Panc1 (cell line): Measurements from ENCODE around the gene HEG1. TPM values are rescaled to one million over a fixed set of nuclear protein-coding genes. Genes with fewer than 3 reads are reported as not detected.

Experiments used
- ATAC-seq: fragments of 200-7000 bp; cut with Tn5 transposase; 2 replicates; pipeline ENCODE4 v1.9.1; 2020; ENCODE audit warnings: mild to moderate bottlenecking, moderate library complexity
- BruUV-seq: library from RNA; stranded (reverse); fragments of 400-500 nt; replicated peaks from 2 replicates; lab custom pipeline; 2021; lab: Mats Ljungman, UMichigan
- CTCF ChIA-PET: fragments of 300-600 bp; sonication (Branson Sonifier 250); formaldehyde crosslinking; loops from one replicate; lab custom pipeline; 2022; ENCODE audit warnings: antibody characterized with exemption; lab: Charles Lee
- POLR2A ChIA-PET: fragments of 300-600 bp; sonication (Branson Sonifier 250); formaldehyde crosslinking; loops from one replicate; lab custom pipeline; 2022; ENCODE audit warnings: antibody characterized with exemption; lab: Charles Lee
- DNase-seq: peaks from one replicate; pipeline ENCODE4 v3.0.0-alpha.2; 2010; ENCODE audit warnings: low read depth, low spot score
- H3K27ac ChIP-seq: 2 replicates; pipeline ENCODE4 v1.5.1; 2011; ENCODE audit warnings: mild to moderate bottlenecking, low read length, inconsistent platforms
- H3K27me3 ChIP-seq: fragments of 200-500 bp; sonication (Bioruptor generic); 2 replicates; pipeline ENCODE4 v1.6.0; 2014; ENCODE audit warnings: low read length, inconsistent platforms; ENCODE audit not compliant: control insufficient read depth, insufficient read depth
- H3K36me3 ChIP-seq: fragments of 200-500 bp; sonication (Bioruptor generic); 2 replicates; pipeline ENCODE4 v1.5.1; 2014; ENCODE audit warnings: inconsistent platforms, mild to moderate bottlenecking, low read length, moderate library complexity; ENCODE audit not compliant: control insufficient read depth, insufficient read depth
- H3K4me1 ChIP-seq: 2 replicates; pipeline ENCODE4 v1.5.1; 2011; ENCODE audit warnings: inconsistent platforms, mild to moderate bottlenecking, low read length, moderate library complexity; ENCODE audit not compliant: control insufficient read depth, insufficient read depth
- H3K4me3 ChIP-seq, 2 experiments: 2 replicates each; pipeline ENCODE4 v1.5.1; 2011 to 2012; ENCODE audit warnings: low read depth in 2 of 2, low read length in 2 of 2, mild to moderate bottlenecking in 2 of 2, inconsistent platforms in 1 of 2, moderate library complexity in 1 of 2
- H3K9me3 ChIP-seq: fragments of 200-500 bp; sonication (Bioruptor generic); 2 replicates; pipeline ENCODE4 v1.5.1; 2014; ENCODE audit warnings: low read depth, mild to moderate bottlenecking, inconsistent platforms, low read length, moderate library complexity; ENCODE audit not compliant: control insufficient read depth, insufficient read depth
- CTCF ChIP-seq: fragments of 450-650 bp; IDR thresholded peaks from 2 replicates; pipeline ENCODE4 v1.5.1; 2017; ENCODE audit warnings: mild to moderate bottlenecking
- POLR2AphosphoS5 ChIP-seq: IDR thresholded peaks from 2 replicates; pipeline ENCODE4 v1.6.1; 2012; ENCODE audit warnings: mild to moderate bottlenecking, low read depth, low read length, moderate library complexity
- REST ChIP-seq, 2 experiments: IDR thresholded peaks; 2 replicates each; pipeline ENCODE4 v1.6.1; 2011 to 2012; ENCODE audit warnings: low read depth in 2 of 2, control low read depth in 1 of 2, low read length in 1 of 2, mild to moderate bottlenecking in 1 of 2, moderate library complexity in 1 of 2; ENCODE audit not compliant: insufficient read depth in 1 of 2
- SIN3A ChIP-seq: IDR thresholded peaks from 2 replicates; pipeline ENCODE4 v1.6.1; 2012; ENCODE audit warnings: low read depth, mild to moderate bottlenecking, low read length, moderate library complexity, borderline replicate concordance; ENCODE audit not compliant: insufficient read depth
- TCF7L2 ChIP-seq: IDR thresholded peaks from 2 replicates; pipeline ENCODE4 v1.6.1; 2011; ENCODE audit warnings: mild to moderate bottlenecking, low read depth, low read length, inconsistent platforms
- in situ Hi-C: cut with HindIII; loops from 2 replicates; pipeline ENCODE4 v1.10.0; 2016; ENCODE audit warnings: low sequenced_read_pairs, low pct_unique_long_range_greater_than_20kb
- intact Hi-C: fragments of 100-400 bp; cut with micrococcal nuclease; formaldehyde crosslinking; loops from one replicate; pipeline ENCODE4 v1.10.0; 2022; ENCODE audit not compliant: unreplicated experiment
- total RNA-seq: library from RNA; stranded (reverse); gene quantifications from one replicate; pipeline ENCODE4 v1.2.1, GENCODE V29; 2021; ENCODE audit not compliant: unreplicated experiment

The HEG1 gene
- total RNA-seq, 1 experiment from 2014 or later = 141 TPM

- in situ Hi-C loops = no loop called here
- POLR2A ChIA-PET = interaction anchor here (0.9 kb wide), 1 partner anchor 17 kb away, joined by 3 read pairs; no protein-coding TSS in a partner anchor
These were observed 1.1 kb downstream of the HEG1 start for GRCh38 chr3:125054449-125055329.

GRCh38 chr3:125054062-125054448, 1.7 kb downstream of the HEG1 start:
- intact Hi-C loops = loop anchor here (5.0 kb wide), 1 partner anchor 98 kb away; no protein-coding TSS in a partner anchor
- peak overlapping the region; percentile 96 for H3K27ac ChIP-seq

More at GRCh38 chr3:125054449-125055329, 1.1 kb downstream of the HEG1 start:
- CTCF ChIA-PET = no interaction called here
- peak; percentile 49 for ATAC-seq
- Histone ChIP-seq H3K27ac (peak overlapping the region; percentile 96), H3K36me3 (no peaks in the 10 kb centered on the region), H3K27me3 (no peaks in the 10 kb centered on the region), H3K4me3 (peak overlapping the region; percentile 92 to 94), H3K9me3 (no peaks in the 10 kb centered on the region), H3K4me1 (peaks cover 68% of the 10 kb centered on the region)
- BruUV-seq = TSS peak; percentile 76
- no peak for DNase-seq
- no peak for TF ChIP-seq TCF7L2
- TF ChIP-seq REST (IDR thresholded peaks at IDR 0.05; ENCODE audit: insufficient read depth in 1 of 2, low read depth in 2 of 2, low read length in 1 of 2) = no peak
- no peak for TF ChIP-seq SIN3A
- intact Hi-C loops = loop anchor here (5.0 kb wide), 1 partner anchor 98 kb away; no protein-coding TSS in a partner anchor

More at GRCh38 chr3:125054062-125054448, 1.7 kb downstream of the HEG1 start:
- TF ChIP-seq REST (IDR thresholded peaks at IDR 0.05; ENCODE audit: insufficient read depth in 1 of 2, low read depth in 2 of 2, low read length in 1 of 2) (no peak), CTCF (no peak), SIN3A (no peak), TCF7L2 (no peak), POLR2AphosphoS5 (no peak)
- Histone ChIP-seq H3K4me3 (peak overlapping the region; percentile 92 to 94), H3K9me3 (no peaks in the 10 kb centered on the region), H3K4me1 (peaks cover 69% of the 10 kb centered on the region), H3K27me3 (no peaks in the 10 kb centered on the region), H3K36me3 (no peaks in the 10 kb centered on the region)
- ATAC-seq (no peak), DNase-seq (no peak)
- CTCF ChIA-PET = no interaction called here
- in situ Hi-C loops = no loop called here
- POLR2A ChIA-PET = interaction anchor here (0.9 kb wide), 1 partner anchor 16 kb away, joined by 3 read pairs; no protein-coding TSS in a partner anchor
- BruUV-seq = no TSS peak
